ENCODE results near the gene CABLES1. TPM values are rescaled to one million over a fixed set of nuclear protein-coding genes. Genes with fewer than 3 reads are reported as not detected.

CABLES1 gene
- total and polyA plus RNA-seq, 2 of the 8 experiments (the other 6 are each of a cell fraction or from before 2014, with no cell fraction given), result 9.2 to 26.4 TPM

DNA sequence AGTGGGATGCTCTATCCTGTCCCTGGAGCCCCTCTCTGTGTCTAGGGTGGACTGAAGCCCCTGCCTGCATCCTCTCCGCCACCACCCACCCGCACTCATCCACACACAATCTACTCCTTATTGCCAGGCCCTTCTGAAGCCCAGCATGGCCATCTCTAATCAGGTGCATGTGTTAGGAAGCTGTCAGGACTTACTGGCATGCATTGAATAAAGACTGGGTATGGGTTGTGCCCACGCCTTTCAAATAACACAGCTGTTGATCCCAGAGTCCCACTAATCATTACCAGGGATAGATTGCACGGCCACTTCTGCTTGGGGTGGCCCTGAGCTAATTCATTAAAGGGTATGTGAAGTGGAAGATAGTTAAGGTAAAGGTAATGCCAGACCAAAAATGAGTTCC is 88.4 kb downstream of the CABLES1 start:
- Histone ChIP-seq H3K9me3 (ENCODE audit: insufficient read depth in 2 of 2, low read depth in 1 of 2, low read length in 1 of 2) (no peaks in the 10 kb centered on the region), H2BK12ac (ENCODE audit: low read depth, low read length) (no peak overlapping the region), H3K18ac (ENCODE audit: extremely low read depth, low read length) (no peak overlapping the region), H2BK5ac (ENCODE audit: low read depth, low read length) (no peak overlapping the region), H3K9ac (replicated peaks in 1 of 4; ENCODE audit: extremely low read depth in 1 of 4, low read depth in 3 of 4, low read length in 3 of 4) (no peak overlapping the region), H3K36me3 (ENCODE audit: control insufficient read depth in 2 of 4, insufficient read depth in 4 of 4, low read length in 3 of 4) (peaks cover 0 to 17% (median 0%) of the 10 kb centered on the region in 4 experiments; a peak in 2 of 8 replicates), H3K27me3 (replicated peaks in 1 of 4; ENCODE audit: control insufficient read depth in 3 of 4, extremely low read depth in 1 of 4, insufficient read depth in 3 of 4, low read length in 3 of 4) (no peaks in the 10 kb centered on the region), H2AK5ac (ENCODE audit: low read depth, low read length) (no peak overlapping the region), H3K14ac (ENCODE audit: insufficient read length) (no peak overlapping the region), H3K4me2 (ENCODE audit: insufficient read depth in 1 of 2, low read depth in 2 of 2, low read length in 2 of 2) (no peak overlapping the region), H3K4me3 (ENCODE audit: extremely low read depth in 1 of 4, insufficient read depth in 2 of 4, low read depth in 3 of 4, low read length in 4 of 4) (no peak overlapping the region), H4K91ac (replicated peaks; ENCODE audit: insufficient read length, low read length) (no peak overlapping the region), H3K79me1 (ENCODE audit: low read depth, low read length) (no peaks in the 10 kb centered on the region), H3K23me2 (ENCODE audit: low read depth, low read length) (no peaks in the 10 kb centered on the region), H3K4me1 (replicated peaks in 1 of 4; ENCODE audit: control insufficient read depth in 3 of 4, insufficient read depth in 4 of 4, low read length in 3 of 4) (no peaks in the 10 kb centered on the region; a peak in 1 of 7 replicates), H3K23ac (ENCODE audit: insufficient read length) (no peak overlapping the region), H2BK15ac (ENCODE audit: low read length) (no peak overlapping the region), H4K5ac (ENCODE audit: insufficient read length, low read depth, low read length) (no peak overlapping the region), H2AFZ (ENCODE audit: low read length) (no peak overlapping the region), H3K56ac (replicated peaks; ENCODE audit: insufficient read length, low read depth, low read length) (no peak overlapping the region), H2BK120ac (replicated peaks; ENCODE audit: low read depth, low read length) (no peak overlapping the region), H3K79me2 (ENCODE audit: control insufficient read depth in 1 of 2, insufficient read depth in 2 of 2, low read length in 2 of 2) (no peaks in the 10 kb centered on the region), H3K4ac (replicated peaks; ENCODE audit: insufficient read length, low read depth, low read length) (no peak overlapping the region), H3K27ac (ENCODE audit: low read depth, low read length) (no peak overlapping the region), H4K20me1 (replicated peaks in 1 of 2; ENCODE audit: control insufficient read depth in 1 of 2, insufficient read depth in 2 of 2, low read length in 2 of 2) (no peaks in the 10 kb centered on the region), H4K8ac (ENCODE audit: extremely low read depth, insufficient read depth, low read length) (no peak overlapping the region), H2BK20ac (ENCODE audit: low read length) (no peak overlapping the region)
- DNase-seq (ENCODE audit: low read depth in 1 of 2, low spot score in 2 of 2) (no peak), FAIRE-seq (no peak)
- ChIA-PET CTCF (ENCODE audit: partially characterized antibody) (interaction anchor here (0.6 to 4.7 kb wide), 12 partner anchors 9 to 617 kb away, joined by 3 to 38 read pairs (median 4); no protein-coding TSS in a partner anchor), POLR2A (ENCODE audit: partially characterized antibody) (interaction anchor here (0.6 to 1.2 kb wide), 3 partner anchors 8 to 37 kb away, joined by 3 read pairs; no protein-coding TSS in a partner anchor)
- TF ChIP-seq GABPA (IDR thresholded peaks at IDR 0.05; ENCODE audit: borderline replicate concordance, insufficient read depth, low read length) (no peak), EZH2 (IDR thresholded peaks at IDR 0.05; ENCODE audit: low read depth, low read length, severe bottlenecking) (no peak), CEBPB (IDR thresholded peaks at IDR 0.05; ENCODE audit: low read depth, low read length) (no peak), YY1 (IDR thresholded peaks at IDR 0.05; ENCODE audit: low read depth, low read length) (no peak), POLR2A (IDR thresholded peaks at IDR 0.05; ENCODE audit: control extremely low read depth in 1 of 2, low read depth in 2 of 2, low read length in 2 of 2) (no peak)
- WGBS, 2 experiments (ENCODE audit: extremely low coverage in 1 of 2, insufficient coverage in 1 of 2, insufficient read length in 1 of 2, insufficient replicate concordance in 2 of 2, low coverage in 1 of 2, low lambda C conversion rate in 2 of 2, missing lambda C conversion rate in 1 of 2), result 93% methylated on average over 4 of the region's 4 CpGs; no CpG with 5 or more reads in 1 of the 2 experiments
